GM21723 (cell line): ENCODE measurements around the gene DMRTC2.
A peak's percentile ranks its signal among the peaks of the same experiment; 100 is the strongest.

ENCODE experiments used
- ATAC-seq: cut with Tn5 transposase; IDR thresholded peaks from one replicate; pipeline ENCODE4 v1.9.1; 2021; ENCODE audit warnings: mild to moderate bottlenecking, moderate library complexity; ENCODE audit not compliant: unreplicated experiment

DMRTC2 gene

GRCh38 chr19:41845051-41845590 is 279 bp downstream of the DMRTC2 start:
- ATAC-seq = no peak

DNA sequence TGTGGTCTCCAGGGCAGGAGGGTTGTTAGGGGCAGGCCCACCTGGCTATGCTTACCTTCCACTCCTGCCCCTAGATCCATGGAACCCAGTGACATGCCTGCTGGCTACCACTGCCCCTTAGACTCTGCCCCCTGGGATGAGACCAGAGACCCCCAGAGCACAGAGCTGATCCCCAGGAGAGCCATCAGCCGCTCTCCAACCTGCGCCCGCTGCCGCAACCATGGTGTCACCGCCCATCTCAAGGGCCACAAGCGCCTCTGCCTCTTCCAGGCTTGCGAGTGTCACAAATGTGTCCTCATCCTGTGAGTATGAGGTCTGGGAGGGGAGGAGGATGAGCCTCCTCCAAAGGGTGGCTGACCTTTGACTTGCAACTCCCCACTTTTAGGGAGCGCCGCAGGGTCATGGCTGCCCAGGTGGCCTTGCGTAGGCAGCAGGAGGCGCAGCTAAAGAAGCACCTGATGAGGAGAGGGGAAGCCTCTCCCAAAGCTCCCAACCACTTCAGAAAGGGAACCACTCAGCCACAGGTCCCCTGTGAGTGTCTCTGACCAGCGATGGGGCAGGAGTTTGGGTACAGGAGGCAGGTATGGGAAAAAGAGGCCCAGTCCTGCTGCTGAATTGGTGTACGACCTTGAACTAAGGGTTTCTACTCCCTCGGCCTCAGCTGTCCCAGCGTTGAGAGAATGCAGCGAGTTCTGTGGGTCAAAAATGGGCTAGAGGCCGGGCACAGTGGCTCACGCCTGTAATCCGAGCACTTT is 2.7 kb downstream of the DMRTC2 start:
- ATAC-seq = no peak

DNA sequence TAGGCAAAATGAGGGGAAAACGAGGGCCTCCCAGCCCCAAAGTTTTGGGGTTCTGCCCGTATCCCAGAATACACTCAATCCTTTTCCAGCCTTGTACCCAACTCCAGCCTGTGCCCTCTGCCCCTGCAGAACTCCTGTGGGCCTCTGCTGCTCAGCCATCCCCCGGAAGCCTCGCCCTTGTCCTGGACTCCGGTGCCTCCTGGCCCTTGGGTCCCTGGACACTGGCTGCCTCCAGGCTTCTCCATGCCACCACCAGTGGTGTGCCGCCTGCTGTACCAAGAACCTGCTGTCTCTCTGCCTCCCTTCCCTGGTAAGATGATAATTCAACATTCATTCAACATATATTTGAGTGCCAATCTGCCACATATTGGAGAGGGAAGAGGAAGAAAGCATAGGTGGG is 3.8 kb downstream of the DMRTC2 start:
- no peak for ATAC-seq

DNA sequence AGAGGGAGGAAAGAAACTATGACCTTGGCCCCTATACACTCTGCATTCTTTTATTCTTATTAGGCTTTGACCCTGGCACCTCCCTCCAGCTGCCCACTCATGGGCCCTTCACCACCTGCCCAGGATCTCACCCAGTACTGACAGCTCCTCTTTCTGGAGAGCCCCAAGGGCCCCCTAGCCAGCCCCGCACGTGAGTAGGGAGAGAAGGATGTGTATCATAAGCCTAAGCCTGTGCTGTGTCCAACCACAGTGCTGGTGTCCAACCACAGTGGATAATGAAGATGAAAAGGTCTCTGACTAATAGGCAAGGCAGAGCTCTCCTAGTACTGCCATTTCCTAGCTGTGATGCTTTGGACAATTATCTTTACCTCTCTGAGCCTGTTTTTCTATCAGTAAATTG is 4.2 kb downstream of the DMRTC2 start:
- no peak for ATAC-seq

- ATAC-seq = no peak
Observed at GRCh38 chr19:41850381-41850780, 5.5 kb downstream of the DMRTC2 start.

DNA sequence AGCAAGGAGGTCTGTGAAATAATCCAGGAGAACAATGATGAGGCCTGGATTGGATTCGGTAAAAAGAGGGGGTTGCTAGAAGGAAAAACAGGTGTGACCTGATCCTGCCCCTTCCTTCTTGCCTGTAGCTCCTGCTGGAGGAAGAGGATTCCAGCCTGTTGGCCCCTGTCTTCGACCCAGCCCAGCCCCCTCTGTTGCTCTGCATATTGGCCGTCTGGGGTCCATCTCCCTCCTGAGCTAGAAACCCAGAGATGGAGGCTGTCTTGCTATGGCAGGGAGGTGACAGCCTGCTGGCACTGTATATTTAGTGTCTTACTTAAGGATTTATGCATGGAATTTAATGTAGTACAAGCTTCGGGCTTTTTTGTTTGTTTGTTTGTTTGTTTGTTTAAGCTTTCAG is 6.6 kb downstream of the DMRTC2 start:
- no peak for ATAC-seq

DNA sequence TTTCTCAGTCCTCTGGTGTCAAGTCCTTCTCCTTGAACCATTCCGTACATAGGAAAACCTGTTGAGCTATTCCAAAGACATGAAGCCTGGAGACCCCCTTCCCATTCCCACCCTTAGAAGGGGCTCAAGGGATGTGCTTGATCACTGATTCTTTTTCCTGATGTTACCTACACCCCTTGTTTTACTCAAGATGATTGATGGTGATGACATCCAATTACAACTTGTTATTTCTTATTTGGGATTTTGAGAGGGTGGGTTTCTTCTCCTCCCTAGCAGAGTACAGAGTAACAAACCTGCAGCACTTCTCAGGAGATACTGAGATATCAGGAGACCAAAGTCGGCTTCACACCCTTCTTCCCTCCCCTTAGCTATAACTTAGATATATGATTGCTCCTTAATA is 8.5 kb downstream of the DMRTC2 start:
- ATAC-seq = no peak

GRCh38 chr19:41853768-41854167 is 8.9 kb downstream of the DMRTC2 start:
- no peak for ATAC-seq

GRCh38 chr19:41859213-41859617 is 14.4 kb downstream of the DMRTC2 start:
- no peak for ATAC-seq

GRCh38 chr19:41859618-41860418 is 15.0 kb downstream of the DMRTC2 start, which contains the start of gene RPS19:
Gene RPS19 (plus strand): TSS chr19:41860255. CDS start chr19:41860775, 520 bp downstream.
- peak; percentile 81 for ATAC-seq

GRCh38 chr19:41860419-41861115 is 15.7 kb downstream of the DMRTC2 start:
- no peak for ATAC-seq

DNA sequence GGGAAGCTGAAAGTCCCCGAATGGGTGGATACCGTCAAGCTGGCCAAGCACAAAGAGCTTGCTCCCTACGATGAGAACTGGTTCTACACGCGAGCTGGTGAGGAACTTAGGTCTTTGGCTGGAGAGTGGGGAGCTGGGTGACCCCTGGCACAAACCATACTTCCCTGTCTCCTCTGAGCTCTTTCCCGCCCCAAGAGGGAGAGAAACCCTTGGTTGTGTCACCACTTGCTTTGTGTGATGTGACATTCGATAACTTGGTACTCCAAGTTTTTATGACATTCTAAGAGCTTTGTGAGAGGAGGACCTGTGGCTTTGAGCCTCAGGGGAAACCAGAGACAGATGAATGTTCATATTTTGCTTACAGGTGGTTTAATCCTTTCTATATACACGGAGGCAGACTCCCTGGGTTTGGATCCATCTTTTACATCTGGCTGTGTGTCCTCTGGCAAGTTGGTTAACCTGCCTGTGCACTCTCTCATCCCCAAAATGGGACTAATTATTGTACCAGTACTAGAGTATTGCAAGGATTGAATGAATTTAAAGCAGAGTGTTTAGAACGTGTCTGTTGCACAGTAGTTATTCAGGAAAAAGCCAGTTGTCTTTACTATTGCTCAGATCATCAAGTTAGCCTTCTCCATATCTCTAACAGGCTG is 16.4 kb downstream of the DMRTC2 start:
- ATAC-seq = no peak

- ATAC-seq = no peak
Observed at GRCh38 chr19:41861846-41862245, 17.0 kb downstream of the DMRTC2 start.

GRCh38 chr19:41862445-41862986 is 17.7 kb downstream of the DMRTC2 start:
- no peak for ATAC-seq

GRCh38 chr19:41863209-41863931 is 18.5 kb downstream of the DMRTC2 start:
- no peak for ATAC-seq

GRCh38 chr19:41864374-41864773 is 19.5 kb downstream of the DMRTC2 start:
- no peak for ATAC-seq

DNA sequence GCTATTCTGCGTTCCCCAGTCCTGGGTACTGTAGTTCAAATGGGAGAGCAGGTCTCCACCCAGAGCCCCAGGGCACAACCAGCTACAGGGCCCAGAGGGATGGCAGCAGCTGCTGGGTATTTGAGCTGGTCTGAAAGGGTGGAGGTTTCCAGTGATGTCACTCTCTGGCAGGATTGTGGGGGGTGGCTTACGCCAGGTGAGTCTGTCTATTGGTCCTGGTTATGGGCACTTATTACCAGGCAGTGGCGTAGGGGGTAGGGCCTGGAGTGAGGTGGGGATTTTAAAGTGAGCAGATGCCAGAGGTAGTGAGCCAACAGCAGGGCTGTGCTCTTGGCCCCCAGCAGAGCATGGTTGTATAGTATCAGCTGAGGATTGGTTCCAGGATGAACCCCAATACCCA is 21.4 kb downstream of the DMRTC2 start:
- ATAC-seq = no peak

- no peak for ATAC-seq
Observed at GRCh38 chr19:41868120-41868988, 23.5 kb downstream of the DMRTC2 start.

DNA sequence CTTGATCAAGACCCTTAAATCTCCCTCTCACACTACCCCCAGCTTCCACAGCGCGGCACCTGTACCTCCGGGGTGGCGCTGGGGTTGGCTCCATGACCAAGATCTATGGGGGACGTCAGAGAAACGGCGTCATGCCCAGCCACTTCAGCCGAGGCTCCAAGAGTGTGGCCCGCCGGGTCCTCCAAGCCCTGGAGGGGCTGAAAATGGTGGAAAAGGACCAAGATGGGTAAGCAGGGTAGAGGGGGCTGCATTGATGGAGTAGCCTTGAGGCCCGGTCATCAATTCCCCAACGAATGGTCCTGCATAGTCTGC is 24.1 kb downstream of the DMRTC2 start:
- ATAC-seq = no peak
